ENCODE data around the gene HSD17B2.

- TF ChIP-seq POLR2AphosphoS5 (IDR thresholded peaks at IDR 0.05), result no peak
- no peak for TF ChIP-seq CTCF (IDR thresholded peaks at IDR 0.05)
- no peak for TF ChIP-seq POLR2A (IDR thresholded peaks at IDR 0.05)
Measured at GRCh38 chr16:82045465-82045864, 10.4 kb downstream of the HSD17B2 start.
